ENCODE measurements around the gene GRIK2.

GRCh38 chr6:101994521-101994920 lies 601.0 kb downstream of the GRIK2 start:
- TF ChIP-seq TAF1 (IDR thresholded peaks at IDR 0.05; ENCODE audit: borderline replicate concordance, insufficient read depth, low read length) = no peak
- no peak for TF ChIP-seq POLR2AphosphoS5 (IDR thresholded peaks at IDR 0.05; ENCODE audit: low read depth, low read length)
- TF ChIP-seq SIN3A (IDR thresholded peaks at IDR 0.05; ENCODE audit: borderline replicate concordance, insufficient read depth, low read length) = no peak

Measured in PFSK-1 (cell line).